CD4-positive, alpha-beta T cell (primary cell): ENCODE results near the gene FBXO41. TPM values are rescaled to one million over a fixed set of nuclear protein-coding genes. Genes with fewer than 3 reads are reported as not detected.

Experiments used
- ATAC-seq: fragments of 200-7000 bp; cut with Tn5 transposase; one replicate; pipeline ENCODE4 v1.10.0; 2022; ENCODE audit warnings: mild to moderate bottlenecking; ENCODE audit not compliant: poor library complexity
- CTCF ChIA-PET: fragments of 350-600 bp; sonication (Branson Sonifier 250); formaldehyde crosslinking; loops from one replicate; lab custom pipeline; 2021; ENCODE audit warnings: antibody characterized with exemption, inconsistent platforms; lab: Charles Lee
- POLR2A ChIA-PET: fragments of 350-600 bp; sonication (Branson Sonifier 250); formaldehyde crosslinking; loops from one replicate; lab custom pipeline; 2021; ENCODE audit warnings: antibody characterized with exemption, inconsistent platforms; lab: Charles Lee
- DNase-seq, 14 experiments: peaks; one replicate each; pipeline ENCODE4 v3.0.0-alpha.2; 2013 to 2020; ENCODE audit warnings: mixed read lengths in 2 of 14
- H3K27ac ChIP-seq, 2 donors: one replicate each; pipeline versions ENCODE4 v1.5.1 to v1.7.0; 2013; ENCODE audit warnings: low read length in 2 of 2, low read depth in 1 of 2, mild to moderate bottlenecking in 1 of 2
- H3K27me3 ChIP-seq, 2 experiments: 1 replicate in 1 of 2; 2 replicates in 1 of 2; pipeline versions ENCODE4 v1.6.1 to v1.7.0; 2013; ENCODE audit warnings: low read length in 2 of 2, control low read depth in 1 of 2, mild to moderate bottlenecking in 1 of 2, moderate library complexity in 1 of 2; ENCODE audit not compliant: insufficient read depth in 2 of 2, control insufficient read depth in 1 of 2
- H3K36me3 ChIP-seq: one replicate; pipeline ENCODE4 v1.6.1; 2013; ENCODE audit warnings: low read length, control low read depth; ENCODE audit not compliant: insufficient read depth
- H3K4me1 ChIP-seq: one replicate; pipeline ENCODE4 v1.6.1; 2013; ENCODE audit warnings: low read length, control low read depth; ENCODE audit not compliant: insufficient read depth
- H3K4me3 ChIP-seq: one replicate; pipeline ENCODE4 v1.5.1; 2013; ENCODE audit warnings: mild to moderate bottlenecking, low read length, moderate library complexity
- H3K9me3 ChIP-seq, 2 experiments: 1 replicate in 1 of 2; 2 replicates in 1 of 2; pipeline versions ENCODE4 v1.6.1 to v1.7.0; 2013; ENCODE audit warnings: low read length in 2 of 2, mild to moderate bottlenecking in 2 of 2, control low read depth in 1 of 2, moderate library complexity in 1 of 2; ENCODE audit not compliant: control insufficient read depth in 1 of 2, insufficient read depth in 1 of 2
- H3K27ac Mint-ChIP-seq: one replicate; pipeline ENCODE4 v1.8.0; 2020; ENCODE audit warnings: mixed read lengths
- H3K27me3 Mint-ChIP-seq: one replicate; pipeline ENCODE4 v1.8.0; 2021; ENCODE audit warnings: mixed read lengths
- H3K36me3 Mint-ChIP-seq: one replicate; pipeline ENCODE4 v1.8.0; 2021; ENCODE audit warnings: low read depth, mixed read lengths
- H3K4me1 Mint-ChIP-seq: one replicate; pipeline ENCODE4 v1.8.0; 2021; ENCODE audit warnings: low read depth, mixed read lengths
- H3K4me3 Mint-ChIP-seq: one replicate; pipeline ENCODE4 v1.8.0; 2020; ENCODE audit warnings: mild to moderate bottlenecking, mixed read lengths
- H3K9me3 Mint-ChIP-seq: one replicate; pipeline ENCODE4 v1.8.0; 2020; ENCODE audit warnings: mixed read lengths
- intact Hi-C, 2 experiments: fragments of 100-400 bp; cut with DNase I in 1 of 2; cut with micrococcal nuclease in 1 of 2; formaldehyde crosslinking; loops; one replicate each; pipeline versions ENCODE4 v1.15.1 to v1.9.0; 2023 to 2025; cut with DNase I, micrococcal nuclease
- total RNA-seq, 174 experiments: library from RNA in 2 of 174; stranded (reverse) in 2 of 174; gene quantifications; one replicate each; pipeline ENCODE4 v1.2.3 and lab custom pipeline; 2021 to 2026
- TF ChIP-seq, protein P1 (sequence below): fragments of 200-600 bp; IDR thresholded peaks from one replicate; pipeline ENCODE4 v1.8.0; 2022; ENCODE audit warnings: antibody characterized with exemption, mild to moderate bottlenecking

FBXO41 gene
- total RNA-seq, 2 experiments from 2014 or later, result 14.0 to 16.0 TPM

DNA sequence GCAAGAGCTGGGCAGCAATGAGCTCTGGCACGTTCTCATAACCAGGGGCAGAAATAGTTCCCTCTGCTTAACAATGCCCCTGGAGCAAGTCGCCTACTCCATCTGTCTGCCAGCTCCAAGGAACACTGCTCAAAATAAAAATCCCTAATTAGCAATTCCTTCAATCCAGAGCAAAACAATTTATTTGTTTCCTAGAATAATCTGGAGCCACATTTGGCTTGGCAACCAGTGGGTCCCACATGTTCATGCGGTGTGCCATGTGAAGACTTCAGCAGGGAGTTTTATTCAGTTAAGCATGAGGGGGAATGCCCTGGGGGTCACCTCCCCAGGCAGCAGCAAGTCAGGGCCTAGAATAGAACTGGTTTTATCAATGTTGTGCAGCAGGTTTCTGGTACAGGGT, 16.6 kb upstream of the FBXO41 start:
- no peaks in the 10 kb centered on the region for H3K36me3 ChIP-seq
- Mint-ChIP-seq H3K27me3 (peaks cover 78% of the 10 kb centered on the region), H3K4me1 (no peaks in the 10 kb centered on the region), H3K36me3 (no peaks in the 10 kb centered on the region), H3K27ac (no peak overlapping the region), H3K4me3 (no peak overlapping the region), H3K9me3 (no peaks in the 10 kb centered on the region)
- DNase-seq (no peak), ATAC-seq (no peak)
- intact Hi-C loops, result no loop called here
- peaks cover 30 to 51% of the 10 kb centered on the region in 2 experiments for H3K27me3 ChIP-seq
- H3K9me3 ChIP-seq, result no peaks in the 10 kb centered on the region
- ChIA-PET CTCF (no interaction called here), POLR2A (no interaction called here)
- no peak overlapping the region for H3K27ac ChIP-seq
- no peaks in the 10 kb centered on the region for H3K4me1 ChIP-seq
- TF ChIP-seq, protein P1, sequence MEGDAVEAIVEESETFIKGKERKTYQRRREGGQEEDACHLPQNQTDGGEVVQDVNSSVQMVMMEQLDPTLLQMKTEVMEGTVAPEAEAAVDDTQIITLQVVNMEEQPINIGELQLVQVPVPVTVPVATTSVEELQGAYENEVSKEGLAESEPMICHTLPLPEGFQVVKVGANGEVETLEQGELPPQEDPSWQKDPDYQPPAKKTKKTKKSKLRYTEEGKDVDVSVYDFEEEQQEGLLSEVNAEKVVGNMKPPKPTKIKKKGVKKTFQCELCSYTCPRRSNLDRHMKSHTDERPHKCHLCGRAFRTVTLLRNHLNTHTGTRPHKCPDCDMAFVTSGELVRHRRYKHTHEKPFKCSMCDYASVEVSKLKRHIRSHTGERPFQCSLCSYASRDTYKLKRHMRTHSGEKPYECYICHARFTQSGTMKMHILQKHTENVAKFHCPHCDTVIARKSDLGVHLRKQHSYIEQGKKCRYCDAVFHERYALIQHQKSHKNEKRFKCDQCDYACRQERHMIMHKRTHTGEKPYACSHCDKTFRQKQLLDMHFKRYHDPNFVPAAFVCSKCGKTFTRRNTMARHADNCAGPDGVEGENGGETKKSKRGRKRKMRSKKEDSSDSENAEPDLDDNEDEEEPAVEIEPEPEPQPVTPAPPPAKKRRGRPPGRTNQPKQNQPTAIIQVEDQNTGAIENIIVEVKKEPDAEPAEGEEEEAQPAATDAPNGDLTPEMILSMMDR, result no peak
- no peak overlapping the region for H3K4me3 ChIP-seq

DNA sequence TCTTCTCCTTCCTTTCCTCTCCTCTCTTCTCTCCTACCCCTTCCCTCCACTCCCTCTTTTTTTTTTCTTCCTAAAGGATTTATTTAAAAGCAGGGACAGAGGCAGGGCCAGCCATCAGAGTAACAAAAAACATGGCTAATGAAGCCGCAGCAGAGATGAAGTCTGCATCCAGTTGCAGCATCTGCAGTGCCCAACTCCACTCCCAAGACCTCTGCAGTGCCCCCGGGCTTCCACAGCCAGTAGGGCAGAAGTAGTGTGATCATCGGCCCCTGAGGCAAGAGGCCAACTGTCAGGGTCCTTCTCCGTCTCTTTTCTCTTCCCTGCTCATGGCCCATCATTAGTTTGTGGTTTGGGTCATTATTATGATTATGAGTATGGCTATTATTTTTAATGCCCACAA, 13.3 kb upstream of the FBXO41 start:
- H3K4me1 Mint-ChIP-seq, result peaks cover 4% of the 10 kb centered on the region
- H3K4me1 ChIP-seq, result peaks cover 13% of the 10 kb centered on the region
- H3K4me3 ChIP-seq, result no peak overlapping the region
- H3K27me3 Mint-ChIP-seq, result peaks cover 92% of the 10 kb centered on the region
- peaks cover 4% of the 10 kb centered on the region in 2 experiments for H3K9me3 ChIP-seq
- H3K4me3 Mint-ChIP-seq, result no peak overlapping the region
- POLR2A ChIA-PET, result no interaction called here
- H3K27me3 ChIP-seq, result peaks cover 57 to 83% of the 10 kb centered on the region in 2 experiments
- intact Hi-C loops, result no loop called here
- no peak overlapping the region for H3K27ac ChIP-seq
- H3K9me3 Mint-ChIP-seq, result no peaks in the 10 kb centered on the region
- H3K36me3 Mint-ChIP-seq, result no peaks in the 10 kb centered on the region
- H3K36me3 ChIP-seq, result no peaks in the 10 kb centered on the region
- TF ChIP-seq, protein P1, result no peak
- no peak overlapping the region for H3K27ac Mint-ChIP-seq
- CTCF ChIA-PET, result no interaction called here
- DNase-seq (no peak), ATAC-seq (no peak)

DNA sequence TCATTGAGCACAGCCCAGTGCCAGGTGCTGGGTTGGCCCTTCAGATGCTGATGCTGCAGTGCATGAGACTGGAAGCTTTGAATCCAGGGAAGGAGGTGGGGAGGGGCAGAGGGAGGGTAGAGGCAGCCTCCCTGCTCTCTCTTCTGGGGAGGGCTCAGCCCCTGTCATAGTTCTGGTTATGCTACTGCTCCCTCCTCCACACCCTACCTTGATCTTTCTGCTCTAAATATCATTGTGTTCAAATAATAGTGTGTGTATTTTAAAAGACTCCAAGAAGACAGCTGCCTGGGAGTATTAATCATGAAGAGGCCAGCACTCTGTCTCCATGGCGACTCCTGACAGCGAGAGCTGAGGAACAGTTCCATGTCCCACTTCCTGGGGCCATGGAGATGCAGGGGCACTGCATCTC, 12.9 kb upstream of the FBXO41 start:
- H3K9me3 ChIP-seq, result peaks cover 4 to 9% of the 10 kb centered on the region in 2 experiments
- H3K36me3 ChIP-seq, result no peaks in the 10 kb centered on the region
- H3K4me3 ChIP-seq, result no peak overlapping the region
- ChIA-PET CTCF (no interaction called here), POLR2A (no interaction called here)
- peaks cover 17% of the 10 kb centered on the region for H3K4me1 ChIP-seq
- TF ChIP-seq, protein P1, result no peak
- no peak overlapping the region for H3K4me3 Mint-ChIP-seq
- H3K4me1 Mint-ChIP-seq, result peaks cover 5% of the 10 kb centered on the region
- intact Hi-C loops, result no loop called here
- ATAC-seq (no peak), DNase-seq (no peak)
- no peaks in the 10 kb centered on the region for H3K9me3 Mint-ChIP-seq
- no peak overlapping the region for H3K27ac Mint-ChIP-seq
- peaks cover 61 to 84% of the 10 kb centered on the region in 2 experiments for H3K27me3 ChIP-seq
- peaks cover 92% of the 10 kb centered on the region for H3K27me3 Mint-ChIP-seq
- H3K27ac ChIP-seq, result no peak overlapping the region
- H3K36me3 Mint-ChIP-seq, result no peaks in the 10 kb centered on the region
